RCC 7860 (cell line): ENCODE measurements around the gene METRNL.
"Not testable (repeated sequence)": the region's sequence is repeated elsewhere in the genome, so short reads cannot be mapped to it uniquely, and the experiment has no call there.

Experiments used
- DNase-seq: peaks from one replicate; pipeline ENCODE4 v3.0.0-alpha.2; 2015; ENCODE audit warnings: low spot score
- FAIRE-seq: peaks from 2 replicates; lab custom pipeline; 2012; peaks lifted over from hg19 to GRCh38; lab: Jason Lieb, UNC

The METRNL gene

DNA sequence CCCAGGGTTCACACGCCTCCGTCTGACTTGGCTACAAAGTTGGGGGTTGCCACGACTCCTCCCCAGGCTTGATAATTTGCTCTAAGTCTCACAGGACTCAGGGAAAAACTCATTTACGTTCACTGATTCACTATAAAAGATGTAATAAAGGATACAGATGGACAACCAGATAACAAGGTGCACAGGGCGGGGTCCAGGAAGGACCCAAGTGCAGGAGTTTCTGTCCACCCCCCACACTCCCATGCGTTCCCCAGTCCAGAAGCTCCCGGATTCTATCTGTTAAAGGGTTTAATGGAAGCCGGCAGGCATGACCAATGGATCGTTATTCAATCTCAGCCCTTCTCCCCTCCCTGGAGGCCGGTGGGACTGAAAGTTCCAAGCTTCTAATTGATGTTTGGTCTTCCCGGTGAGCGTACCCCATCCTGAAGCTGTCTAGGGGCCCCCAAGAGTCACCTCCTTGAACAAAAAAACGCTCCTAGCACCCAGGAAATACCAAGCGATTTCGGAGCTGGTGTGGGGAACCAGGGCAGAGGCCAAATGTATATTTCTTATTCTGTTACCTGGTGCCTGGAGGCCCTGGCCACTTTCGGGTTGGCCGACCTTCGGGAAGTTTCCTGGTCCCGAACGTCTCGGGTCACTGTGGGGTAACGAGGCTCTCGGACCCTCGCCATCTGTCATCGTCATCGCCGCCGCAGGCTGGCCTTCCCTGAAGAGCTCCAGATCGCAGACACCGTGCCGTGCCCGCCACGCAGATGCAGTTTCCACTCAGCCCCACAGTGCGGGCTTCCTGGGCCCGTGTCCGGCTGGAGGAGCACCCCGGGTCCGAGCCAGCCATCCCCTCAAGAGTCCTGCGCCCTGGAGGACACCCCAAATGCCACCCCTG, 13.5 kb upstream of the METRNL start:
- FAIRE-seq (no peak), DNase-seq (no peak)

DNA sequence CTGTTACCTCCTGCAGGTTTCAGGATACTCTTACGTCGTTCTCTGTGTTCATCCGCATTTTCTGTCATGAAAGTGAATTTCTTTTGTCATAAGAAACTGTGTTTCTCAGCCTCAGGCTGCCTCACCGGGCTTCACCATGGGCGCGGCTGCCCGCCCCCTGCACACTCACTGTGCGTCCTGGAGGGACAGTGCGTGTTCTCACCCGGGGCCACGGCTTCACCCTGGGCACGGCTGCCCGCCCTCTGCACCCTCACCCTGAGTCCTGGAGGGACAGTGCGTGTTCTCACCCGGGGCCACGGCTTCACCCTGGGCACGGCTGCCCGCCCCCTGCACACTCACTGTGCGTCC, 12.9 kb upstream of the METRNL start:
- not testable (repeated sequence) for FAIRE-seq, DNase-seq

DNA sequence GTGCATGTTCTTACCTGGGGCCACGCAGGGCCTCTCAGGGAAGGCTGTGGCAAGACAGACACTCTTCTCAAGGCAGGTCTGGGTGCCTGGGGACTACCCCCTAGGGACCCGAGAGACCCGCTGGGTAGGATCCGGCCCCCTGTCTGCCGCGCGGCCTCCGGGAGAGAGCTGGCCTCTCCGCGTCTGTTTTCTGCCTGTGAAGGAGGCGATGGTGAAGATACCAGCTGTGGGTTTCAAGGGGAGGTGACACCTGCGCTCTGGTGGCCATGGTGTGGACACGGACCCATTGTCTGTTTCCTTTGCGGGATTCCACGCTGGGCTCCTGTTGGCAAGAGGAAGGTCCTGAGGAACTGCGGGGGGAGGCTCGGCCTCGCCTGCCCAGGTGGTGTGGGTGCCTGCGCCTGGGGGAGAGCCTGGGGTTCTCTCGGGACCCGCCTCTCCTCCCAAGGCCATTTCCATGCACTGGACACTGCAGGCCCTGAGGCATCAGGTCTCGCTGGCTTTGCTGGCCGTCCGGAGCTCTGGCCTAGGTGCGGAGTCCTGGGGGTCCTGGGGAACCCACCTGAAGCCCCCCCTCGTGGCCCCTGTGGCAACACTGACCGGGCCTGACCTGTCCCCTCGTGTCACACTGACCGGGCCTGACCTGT, 12.2 kb upstream of the METRNL start:
- no peak for DNase-seq
- no peak for FAIRE-seq

DNA sequence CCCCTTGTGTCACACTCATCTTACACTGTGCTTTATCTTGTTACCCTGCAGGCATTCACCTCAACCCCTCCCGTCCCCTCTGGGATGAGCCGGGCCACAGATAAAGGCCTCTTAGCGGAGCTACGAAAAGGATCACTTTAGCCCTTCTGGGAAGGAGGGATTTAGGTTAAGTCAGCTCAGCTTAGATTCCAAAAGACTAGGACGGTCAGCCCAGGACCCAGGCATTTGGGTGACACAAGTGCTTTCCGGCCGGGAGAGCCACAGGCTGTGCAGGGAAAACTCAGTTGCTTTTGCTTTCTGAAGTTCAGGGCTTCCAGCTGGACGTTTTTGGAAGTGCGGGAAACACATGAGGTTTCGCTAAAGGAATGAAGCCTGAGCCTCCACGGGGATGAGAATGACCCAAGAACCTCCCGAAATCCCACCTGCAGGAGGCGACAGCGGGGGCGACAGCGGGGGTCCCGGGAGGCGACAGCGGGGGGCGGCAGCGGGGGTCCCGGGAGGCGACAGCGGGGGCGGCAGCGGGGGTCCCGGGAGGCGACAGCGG, 11.6 kb upstream of the METRNL start:
- no peak for FAIRE-seq
- DNase-seq = peak; percentile 9

DNA sequence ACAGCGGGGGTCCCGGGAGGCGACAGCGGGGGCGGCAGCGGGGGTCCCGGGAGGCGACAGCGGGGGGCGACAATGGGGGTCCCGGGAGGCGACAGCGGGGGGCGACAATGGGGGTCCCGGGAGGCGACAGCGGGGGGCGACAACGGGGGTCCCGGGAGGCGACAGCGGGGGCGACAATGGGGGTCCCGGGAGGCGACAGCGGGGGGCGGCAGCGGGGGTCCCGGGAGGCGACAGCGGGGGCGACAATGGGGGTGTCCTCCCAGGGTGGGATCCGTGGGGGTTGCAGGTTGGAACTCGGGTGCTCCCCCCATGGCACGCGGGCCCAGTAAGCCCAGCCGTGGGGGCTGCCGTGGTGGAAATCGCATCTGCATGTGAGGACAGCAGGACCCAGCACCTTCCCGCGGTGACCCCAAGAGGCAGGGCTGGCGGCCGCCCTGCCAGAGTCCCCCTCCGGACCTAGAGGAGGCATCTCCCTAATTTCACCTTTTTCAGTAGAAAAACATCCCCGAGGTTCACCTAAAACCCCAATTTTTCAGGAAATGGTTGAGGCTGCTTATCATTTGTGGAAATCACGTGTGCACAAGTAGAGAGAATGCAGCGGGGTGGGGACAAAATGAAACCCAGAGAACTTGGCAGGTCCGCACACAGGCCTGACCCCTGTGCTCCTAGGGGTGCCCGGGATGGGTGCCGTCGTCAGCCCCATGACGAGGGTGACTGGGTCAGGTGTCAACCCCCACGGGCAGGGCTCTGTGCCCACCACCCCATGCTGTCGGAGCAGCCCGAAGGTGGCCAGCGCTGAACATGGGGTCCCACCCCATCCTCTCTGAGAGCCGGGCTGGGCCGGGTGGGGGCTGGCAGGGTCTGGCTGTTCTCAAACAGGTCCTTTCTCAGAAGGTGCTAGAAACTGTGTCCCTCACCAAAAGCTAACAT, 10.5 kb upstream of the METRNL start:
- DNase-seq (no peak), FAIRE-seq (no peak)

DNA sequence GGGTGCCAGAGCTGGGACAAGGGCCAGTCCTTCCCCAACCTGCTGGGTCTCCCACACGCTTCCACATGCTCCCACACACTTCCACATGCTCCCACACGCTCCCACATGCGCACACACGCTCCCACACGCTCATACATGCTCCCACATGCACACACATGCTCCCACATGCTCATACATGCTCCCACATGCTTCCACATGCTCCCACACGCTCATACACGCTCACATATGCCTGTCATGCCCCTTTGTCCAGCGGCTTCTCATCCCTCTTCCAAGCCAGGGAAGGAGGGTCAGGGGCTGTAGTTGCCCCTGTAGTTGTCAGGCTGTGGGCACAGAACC, 9.9 kb upstream of the METRNL start:
- FAIRE-seq = no peak
- DNase-seq = no peak

DNA sequence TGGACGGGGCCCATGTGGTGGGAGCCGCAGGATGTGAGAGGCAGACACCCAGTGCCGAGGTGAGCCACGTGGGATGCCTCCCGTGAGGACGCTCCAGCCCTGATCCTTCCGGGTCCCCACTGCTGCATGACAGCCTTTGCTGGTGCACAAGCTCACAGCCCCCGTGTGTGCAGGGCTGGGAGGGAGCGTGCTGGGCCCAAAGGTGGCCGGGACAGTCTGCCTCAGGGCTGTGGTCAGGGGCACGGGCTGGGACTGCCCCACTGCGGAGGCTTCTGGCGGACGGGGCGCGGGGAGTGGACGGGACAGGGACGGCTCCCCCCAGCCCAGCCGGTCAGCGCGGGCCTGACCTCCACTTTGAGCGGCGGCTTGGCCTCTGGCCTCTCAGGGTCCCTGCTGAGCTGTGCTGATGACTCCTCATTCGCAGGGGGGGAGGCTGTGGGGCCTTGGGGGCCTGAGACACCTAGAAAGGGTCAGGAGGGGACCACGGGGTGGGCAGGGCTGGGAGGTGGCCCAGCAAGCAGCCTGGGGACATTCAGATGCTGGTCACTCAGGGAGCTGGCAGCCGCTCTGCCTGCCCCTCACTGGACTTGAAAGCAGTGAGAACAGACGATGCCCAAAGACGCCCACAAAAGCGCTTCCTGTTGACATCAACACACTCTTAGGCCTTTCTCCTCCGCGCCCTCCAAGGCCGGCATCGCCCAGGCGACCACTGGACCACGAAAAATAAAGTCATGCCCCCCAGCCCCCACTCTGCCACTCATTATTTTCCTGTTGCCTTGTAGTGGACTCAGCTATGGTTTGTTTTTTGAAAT, 9.3 kb upstream of the METRNL start:
- FAIRE-seq (no peak), DNase-seq (no peak)

DNA sequence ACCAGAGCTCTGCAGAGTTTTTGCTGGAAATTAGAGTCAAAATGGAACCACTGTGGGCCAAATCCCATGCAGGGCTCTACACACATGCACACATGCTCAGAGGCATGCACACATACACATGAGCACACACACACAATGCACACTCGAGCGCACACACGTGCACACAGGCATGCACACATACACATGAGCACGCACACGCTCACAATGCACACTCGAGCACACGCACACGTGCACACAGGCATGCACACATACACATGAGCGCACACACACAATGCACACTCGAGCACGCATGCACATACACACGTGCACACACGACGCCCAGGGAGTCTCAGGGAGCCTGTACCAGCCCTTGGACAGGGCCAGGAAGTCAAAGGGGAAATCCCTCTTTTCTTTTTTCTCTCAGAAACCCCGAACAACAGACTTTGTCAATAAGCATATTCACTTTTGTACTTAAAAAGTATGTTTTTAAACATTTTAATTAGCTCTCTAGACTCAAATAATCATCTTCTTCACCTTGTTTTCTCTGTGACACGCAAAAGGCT, 8.5 kb upstream of the METRNL start:
- FAIRE-seq = no peak
- no peak for DNase-seq

DNA sequence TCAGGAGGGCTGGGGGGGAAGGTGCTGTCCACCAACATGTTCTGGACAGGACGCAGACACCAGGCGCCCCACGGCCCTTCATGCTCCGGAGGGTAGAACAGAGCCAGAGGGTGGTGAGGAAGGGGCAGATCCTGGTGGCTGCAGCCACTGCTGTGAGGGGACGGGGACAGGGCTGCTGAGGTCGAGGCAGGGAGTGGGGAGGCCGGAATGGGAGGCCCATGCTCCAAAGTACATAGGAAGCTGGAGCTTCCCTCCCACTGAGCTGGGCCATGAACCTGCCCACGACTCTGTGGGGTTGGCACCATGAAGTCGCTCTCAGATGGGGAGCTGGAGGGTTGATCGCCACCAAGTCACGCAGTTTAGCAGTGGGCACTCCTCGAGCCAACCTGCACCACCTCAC, 8.0 kb upstream of the METRNL start:
- no peak for FAIRE-seq
- no peak for DNase-seq

DNA sequence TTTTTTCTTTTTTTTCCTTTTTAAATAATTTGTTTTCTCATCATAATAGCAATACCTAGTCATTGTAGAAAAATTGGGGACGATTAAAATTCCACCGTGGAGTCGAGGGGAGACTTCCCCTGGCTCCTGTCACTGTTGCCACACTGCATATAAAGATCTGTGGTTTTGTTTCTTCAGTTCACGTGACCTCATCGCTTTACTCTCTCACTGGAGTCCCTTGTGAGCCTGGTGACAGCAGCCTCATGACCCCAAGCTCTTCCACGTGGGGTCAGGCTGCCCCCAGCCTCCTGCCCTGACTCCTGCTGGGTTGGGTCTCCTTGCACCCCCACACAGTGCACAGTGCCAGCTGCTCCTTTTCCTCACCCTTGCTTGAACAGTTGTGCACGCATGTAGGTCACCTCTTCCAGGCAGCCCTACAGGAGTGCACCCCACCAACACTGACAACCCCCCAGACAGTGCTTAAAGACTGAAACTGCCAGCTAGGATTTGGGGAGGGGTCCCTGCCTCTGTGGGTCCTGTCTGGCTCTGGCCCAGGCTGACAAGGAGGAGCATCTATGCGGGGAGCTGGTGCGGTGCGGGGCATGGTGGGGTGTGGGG, 7.3 kb upstream of the METRNL start:
- no peak for DNase-seq
- no peak for FAIRE-seq

DNA sequence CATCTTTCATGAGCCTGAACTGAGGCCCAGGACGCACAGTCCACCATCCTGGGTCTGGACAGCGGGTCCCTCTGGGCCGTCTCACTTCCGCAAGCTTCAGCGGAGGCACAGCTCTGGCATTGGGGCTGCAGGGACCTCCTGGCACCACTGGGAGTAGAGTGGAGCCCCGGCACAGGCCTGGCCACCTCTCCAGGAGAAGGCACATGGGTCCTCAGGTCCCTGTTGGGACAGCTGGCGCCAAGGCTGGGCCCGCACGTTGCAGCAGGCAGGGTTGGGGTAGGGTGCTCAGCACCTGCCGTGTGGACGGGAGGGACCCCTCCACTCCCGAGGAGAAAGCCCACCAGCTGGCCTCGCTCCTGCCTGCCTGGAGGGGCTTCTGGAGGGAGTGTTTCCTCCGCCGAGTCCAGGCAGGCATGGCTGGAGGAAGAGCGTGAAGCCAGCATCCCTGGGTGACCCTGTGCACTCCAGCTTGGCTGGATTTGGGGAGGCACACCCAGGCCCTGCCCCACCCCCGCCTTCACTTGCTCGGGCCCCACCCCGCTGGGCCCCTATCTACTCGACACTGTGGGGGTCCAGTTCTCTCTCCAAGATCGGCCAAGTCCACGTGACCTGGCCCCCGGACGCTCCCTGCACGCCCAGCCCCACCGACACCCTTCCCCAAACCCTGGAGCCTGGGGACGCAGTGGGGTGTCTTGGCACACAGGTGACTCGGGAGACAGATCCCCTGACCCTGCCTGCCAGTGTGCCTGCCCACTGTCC, 6.6 kb upstream of the METRNL start:
- no peak for FAIRE-seq
- no peak for DNase-seq

DNA sequence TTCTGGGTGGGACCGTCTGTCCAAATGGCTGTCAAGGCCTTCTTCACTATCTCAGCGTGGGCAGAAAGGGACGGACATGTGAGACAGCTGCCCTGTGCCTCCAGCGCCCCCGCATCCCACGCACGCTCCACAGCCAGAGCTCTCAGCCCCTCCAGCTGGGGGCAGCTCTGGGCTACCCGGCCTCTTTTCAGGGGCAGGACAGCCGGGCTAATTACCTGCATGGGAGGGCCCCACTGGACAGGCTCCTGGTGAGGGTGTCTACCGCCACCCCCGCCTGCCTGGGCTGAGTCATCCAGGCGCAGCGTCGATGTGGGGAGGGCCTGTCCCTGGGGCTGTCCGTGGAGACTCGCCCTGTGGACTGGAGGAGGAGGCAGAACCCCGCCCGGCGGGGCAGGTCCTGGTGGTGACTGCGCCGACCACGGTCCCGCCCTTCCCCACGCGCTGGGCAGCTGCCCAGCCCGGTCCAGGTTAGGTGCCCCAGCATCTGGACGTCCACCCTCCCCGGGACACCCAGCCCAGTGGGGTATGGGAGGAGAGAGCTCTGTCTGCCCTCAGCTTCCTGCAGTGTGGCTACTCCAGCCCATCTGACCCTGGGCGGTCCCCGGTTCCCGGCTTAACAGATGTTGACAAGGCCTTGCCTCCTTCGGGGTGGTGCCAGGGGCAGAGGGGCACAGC, 5.9 kb upstream of the METRNL start:
- FAIRE-seq = peak; percentile 50
- DNase-seq = peak; percentile 79

DNA sequence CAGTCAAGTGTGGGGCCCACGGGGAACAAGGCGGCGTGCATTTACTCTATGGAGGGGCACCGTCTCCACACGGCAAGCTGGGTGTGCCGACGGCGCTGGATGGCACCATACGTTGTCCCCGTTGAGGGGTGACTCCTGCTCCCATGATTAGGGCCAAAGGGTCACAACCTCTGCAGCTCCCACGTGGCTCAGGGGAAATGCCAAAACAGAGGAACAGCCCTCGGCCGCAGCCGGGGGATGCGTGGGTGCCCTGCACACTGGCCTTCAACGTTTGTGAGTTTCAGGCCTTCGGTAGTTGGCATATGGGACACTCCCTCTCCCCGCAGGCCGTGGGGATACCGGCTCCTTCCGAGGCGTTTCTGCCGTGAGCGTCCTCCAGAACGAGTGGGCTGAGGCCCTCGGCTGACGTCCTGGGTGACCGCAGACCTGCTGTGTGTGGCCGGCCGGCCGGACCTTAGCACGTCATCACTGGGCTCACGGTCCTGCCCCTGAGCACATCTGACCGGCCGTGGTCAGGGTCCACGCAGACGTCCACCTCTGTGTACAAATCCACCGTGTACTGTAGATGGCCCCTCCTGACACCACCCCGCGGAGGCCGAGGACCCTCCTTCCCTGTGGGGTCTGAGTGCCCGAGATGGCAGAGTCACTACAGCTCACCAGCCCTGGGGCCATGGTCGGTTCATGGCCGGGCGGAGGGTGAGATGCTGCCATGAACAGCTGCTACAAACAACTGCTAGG, 4.8 kb upstream of the METRNL start:
- DNase-seq (no peak), FAIRE-seq (no peak)

DNA sequence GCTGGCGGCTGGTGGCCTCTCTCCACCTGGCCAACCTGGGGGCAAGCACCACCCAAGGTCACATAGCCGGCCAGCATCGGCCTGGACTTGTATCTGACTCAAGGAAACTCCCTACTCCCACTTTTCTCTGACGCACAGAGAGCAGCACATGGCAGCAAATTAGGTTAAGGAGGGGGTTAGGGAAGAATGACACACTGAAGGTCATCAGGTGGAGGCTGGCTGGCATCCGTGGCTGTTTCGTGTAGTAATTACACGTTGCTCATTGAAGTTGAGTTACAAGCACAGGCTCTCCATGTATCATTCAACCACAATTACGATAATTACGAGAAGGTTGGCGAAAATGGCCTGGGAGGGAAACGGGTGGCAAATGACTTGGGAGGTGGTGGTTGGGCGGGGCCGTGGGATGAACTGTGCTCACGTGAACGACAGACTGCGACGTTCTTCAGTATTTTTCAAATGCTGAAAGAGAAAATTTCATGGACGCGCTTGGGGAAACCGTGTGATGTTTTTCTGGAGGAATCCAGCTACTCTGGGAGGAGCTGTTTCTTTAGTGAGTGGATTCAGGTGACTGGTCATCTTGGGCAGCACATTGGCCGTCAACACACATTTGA, 4.0 kb upstream of the METRNL start:
- no peak for FAIRE-seq

DNA sequence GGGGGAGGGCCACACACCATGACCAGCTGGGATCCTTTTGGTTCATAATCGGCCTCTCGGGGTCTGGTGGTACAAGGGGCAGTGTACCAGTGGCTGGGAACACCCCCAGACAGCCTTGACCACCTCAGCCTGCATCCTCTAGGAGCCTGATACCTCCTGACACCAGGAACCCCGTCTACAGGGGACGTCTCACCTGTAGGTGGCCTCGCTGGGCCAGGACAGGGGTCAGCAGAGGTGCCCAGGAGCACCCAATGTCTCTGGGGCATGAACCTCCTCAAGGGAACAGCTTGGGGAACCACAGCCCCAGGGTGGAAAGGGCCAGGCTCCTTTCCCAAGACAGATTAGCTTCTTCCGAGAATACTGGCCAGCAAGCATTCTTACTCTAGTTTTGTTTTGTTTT, 2.5 kb upstream of the METRNL start:
- no peak for FAIRE-seq

More for the DNA sequence above, 4.0 kb upstream of the METRNL start:
- DNase-seq = no peak

DNA sequence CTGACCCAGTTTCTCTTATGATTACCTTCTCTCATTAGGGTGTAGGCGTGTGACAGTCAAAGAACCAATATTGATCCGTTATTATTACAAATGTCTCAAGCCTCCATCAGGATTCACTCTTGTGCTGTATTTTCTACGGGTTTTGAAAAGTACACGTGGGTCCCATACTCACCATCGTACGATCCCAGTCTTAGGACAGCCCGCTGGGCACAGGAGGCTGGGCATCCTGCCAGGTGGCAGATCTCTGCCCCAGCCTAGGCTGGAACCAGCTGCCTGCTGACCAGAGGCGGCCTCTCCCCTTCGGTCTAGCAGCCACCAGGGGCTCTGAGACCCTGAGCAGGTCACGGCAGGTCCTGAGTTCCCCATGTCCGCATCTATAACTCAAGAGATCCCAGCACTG, 2.0 kb upstream of the METRNL start:
- FAIRE-seq = no peak
- no peak for DNase-seq

More for the DNA sequence above, 2.5 kb upstream of the METRNL start:
- no peak for DNase-seq

DNA sequence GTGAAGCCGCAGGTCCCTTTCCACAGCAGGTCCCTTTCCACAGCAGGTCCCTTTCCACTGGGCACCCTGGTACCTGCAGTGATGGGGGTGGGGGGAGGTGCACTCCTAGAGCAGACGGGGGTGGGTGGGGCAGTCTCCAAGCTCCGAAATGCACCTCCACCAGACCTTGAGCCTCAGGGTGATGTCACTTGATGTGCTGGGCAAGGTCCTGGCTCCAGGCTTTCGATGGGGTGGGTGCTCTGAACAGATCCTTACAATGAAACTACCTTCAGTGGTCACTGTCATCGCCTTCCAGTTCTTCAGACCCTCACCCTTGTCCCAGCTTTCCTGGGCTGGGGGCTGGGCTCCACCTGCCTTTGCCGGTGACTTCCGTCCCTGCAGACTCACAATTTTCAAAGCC, 1.5 kb upstream of the METRNL start:
- FAIRE-seq = no peak

More for the DNA sequence above, 1.5 kb upstream of the METRNL start:
- no peak for DNase-seq
